GM12891 (cell line): ENCODE measurements around the gene C17orf100.

ENCODE experiments used
- DNase-seq: peaks from one replicate; pipeline ENCODE4 v3.0.0; 2011; ENCODE audit warnings: low spot score; ENCODE audit not compliant: insufficient read length
- FAIRE-seq: peaks from 2 replicates; lab custom pipeline; 2011; peaks lifted over from hg19 to GRCh38; lab: Jason Lieb, UNC
- PAX5 ChIP-seq: IDR thresholded peaks from 2 replicates; pipeline ENCODE4 v1.6.1; 2011; ENCODE audit warnings: low read length, moderate library complexity, mild to moderate bottlenecking; ENCODE audit not compliant: insufficient read depth, severe bottlenecking
- POLR2A ChIP-seq: IDR thresholded peaks from 2 replicates; pipeline ENCODE4 v1.6.1; 2011; ENCODE audit warnings: low read depth, low read length, control low read depth
- POLR2AphosphoS5 ChIP-seq: IDR thresholded peaks from 2 replicates; pipeline ENCODE4 v1.6.1; 2011; ENCODE audit warnings: low read depth, low read length, control low read depth
- POU2F2 ChIP-seq: IDR thresholded peaks from 2 replicates; pipeline ENCODE4 v1.6.1; 2011; ENCODE audit warnings: low read depth, mild to moderate bottlenecking, control low read depth, low read length, moderate library complexity
- SPI1 ChIP-seq: IDR thresholded peaks from 2 replicates; pipeline ENCODE4 v1.6.1; 2011; ENCODE audit warnings: low read depth, low read length, control low read depth
- TAF1 ChIP-seq: IDR thresholded peaks from 2 replicates; pipeline ENCODE4 v1.6.1; 2011; ENCODE audit warnings: low read depth, low read length, control low read depth

The C17orf100 gene

DNA sequence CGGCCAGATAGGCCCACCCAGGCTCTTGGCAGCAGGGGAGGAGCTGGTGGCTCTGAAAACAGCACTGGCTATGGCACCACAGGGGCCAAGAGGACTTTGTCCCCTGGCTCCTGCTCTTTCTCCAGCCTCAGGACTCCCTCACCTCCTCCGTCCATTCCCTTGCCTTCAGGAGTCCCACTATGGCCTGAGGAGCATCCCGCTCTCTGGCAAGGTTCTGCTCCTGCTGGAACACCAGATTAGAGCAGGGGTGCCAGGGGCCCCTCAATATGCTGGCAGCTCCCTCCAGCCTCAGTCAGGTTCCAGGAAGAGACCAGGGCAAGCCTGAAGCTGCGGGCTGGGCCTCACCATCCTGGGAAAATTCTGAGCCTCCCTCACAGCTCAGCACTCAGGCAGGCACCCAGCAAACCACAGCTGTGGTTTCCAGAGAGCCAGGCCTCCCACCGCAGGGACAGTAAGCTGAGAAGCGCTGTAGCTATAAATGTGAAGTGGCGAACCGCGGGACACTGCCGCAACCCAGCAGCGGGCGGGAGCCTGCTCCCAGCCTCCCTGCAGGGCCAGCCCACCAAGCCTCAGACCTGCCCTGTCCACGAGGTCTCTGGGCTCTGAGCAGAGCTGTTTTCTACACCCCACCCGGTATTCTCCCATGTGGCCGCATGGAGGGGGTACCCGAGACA, 25.7 kb downstream of the C17orf100 start:
- DNase-seq (peak; percentile 41), FAIRE-seq (peak; percentile 61)
- no peak for TF ChIP-seq POU2F2
- no peak for TF ChIP-seq PAX5
- TF ChIP-seq POLR2AphosphoS5 = no peak
- TF ChIP-seq SPI1 = no peak
- TF ChIP-seq TAF1 = no peak
- TF ChIP-seq POLR2A = no peak

DNA sequence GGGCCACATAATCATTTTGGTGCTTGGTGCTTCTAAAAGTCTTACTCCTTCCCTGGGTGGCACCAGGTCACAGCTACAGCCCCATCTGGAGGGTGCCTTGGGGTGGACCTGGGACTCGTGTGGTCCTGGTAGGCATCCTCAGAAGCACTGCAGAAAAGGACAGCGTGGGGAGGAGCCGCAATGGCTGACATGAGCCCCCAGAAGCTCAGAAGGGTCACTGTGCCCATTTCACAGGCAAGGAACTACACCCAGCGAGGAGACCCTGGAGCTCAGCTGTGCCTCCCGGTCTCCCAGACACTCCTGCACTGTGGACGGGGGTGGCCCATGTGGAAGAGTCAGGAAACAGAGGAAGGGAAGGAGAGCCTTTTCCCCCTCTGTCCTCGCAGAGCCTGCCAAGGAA, 26.4 kb downstream of the C17orf100 start:
- TF ChIP-seq SPI1 = no peak
- no peak for TF ChIP-seq TAF1
- no peak for TF ChIP-seq POU2F2
- TF ChIP-seq POLR2AphosphoS5 = no peak
- no peak for FAIRE-seq

GRCh38 chr17:6679241-6679640, 27.7 kb downstream of the C17orf100 start:
- FAIRE-seq = no peak
- TF ChIP-seq SPI1 (no peak), PAX5 (no peak), POU2F2 (no peak), TAF1 (no peak), POLR2A (no peak), POLR2AphosphoS5 (no peak)
- no peak for DNase-seq

More for the DNA sequence above, 26.4 kb downstream of the C17orf100 start:
- DNase-seq = no peak

GRCh38 chr17:6681176-6681575, 29.6 kb downstream of the C17orf100 start:
- DNase-seq (no peak), FAIRE-seq (no peak)
- TF ChIP-seq TAF1 (no peak), SPI1 (no peak), POLR2AphosphoS5 (no peak), POU2F2 (no peak), POLR2A (no peak), PAX5 (no peak)

DNA sequence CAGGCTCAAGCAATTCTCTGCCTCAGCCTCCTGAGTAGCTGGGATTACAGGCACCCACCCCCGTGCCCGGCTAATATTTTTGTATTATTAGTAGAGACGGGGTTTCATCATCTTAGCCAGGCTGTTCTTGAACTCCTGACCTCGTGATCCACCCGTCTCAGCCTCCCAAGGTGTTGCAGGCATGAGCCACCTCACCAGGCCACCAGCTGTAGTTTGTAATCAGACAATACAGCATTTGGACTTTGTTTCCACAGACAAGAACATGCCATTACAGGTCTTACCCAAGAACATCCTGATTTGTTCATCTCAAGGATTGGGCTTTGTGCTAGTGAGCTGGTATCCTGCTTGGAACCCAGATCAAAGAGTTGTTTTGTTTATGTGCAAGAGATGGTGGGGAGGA, 30.1 kb downstream of the C17orf100 start:
- TF ChIP-seq SPI1 (no peak), POU2F2 (no peak), POLR2AphosphoS5 (no peak), POLR2A (no peak), TAF1 (no peak), PAX5 (no peak)
- no peak for FAIRE-seq
- DNase-seq = no peak

DNA sequence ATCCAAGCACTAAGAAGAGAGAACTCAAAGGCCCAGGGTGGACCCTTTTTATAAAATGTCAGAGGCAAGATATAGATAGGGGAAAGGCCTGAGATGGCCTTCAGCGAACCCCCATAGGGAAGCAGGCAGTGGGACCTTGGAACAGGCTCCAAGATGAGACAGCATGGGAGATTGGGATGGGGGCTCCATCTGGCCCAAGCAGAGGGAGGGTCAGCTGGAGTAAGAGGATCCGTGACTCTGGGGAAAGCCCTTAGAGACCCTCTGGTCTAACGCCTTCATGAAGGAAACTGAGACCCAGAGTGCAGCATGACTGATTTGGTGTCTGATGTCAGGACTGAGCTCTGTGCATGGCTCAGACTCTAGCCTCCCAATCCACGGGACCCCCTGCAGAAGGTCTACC, 30.8 kb downstream of the C17orf100 start:
- DNase-seq (no peak), FAIRE-seq (no peak)
- TF ChIP-seq POLR2AphosphoS5 = no peak
- TF ChIP-seq POU2F2 = no peak
- no peak for TF ChIP-seq POLR2A
- no peak for TF ChIP-seq TAF1
- TF ChIP-seq SPI1 = no peak
- TF ChIP-seq PAX5 = no peak

DNA sequence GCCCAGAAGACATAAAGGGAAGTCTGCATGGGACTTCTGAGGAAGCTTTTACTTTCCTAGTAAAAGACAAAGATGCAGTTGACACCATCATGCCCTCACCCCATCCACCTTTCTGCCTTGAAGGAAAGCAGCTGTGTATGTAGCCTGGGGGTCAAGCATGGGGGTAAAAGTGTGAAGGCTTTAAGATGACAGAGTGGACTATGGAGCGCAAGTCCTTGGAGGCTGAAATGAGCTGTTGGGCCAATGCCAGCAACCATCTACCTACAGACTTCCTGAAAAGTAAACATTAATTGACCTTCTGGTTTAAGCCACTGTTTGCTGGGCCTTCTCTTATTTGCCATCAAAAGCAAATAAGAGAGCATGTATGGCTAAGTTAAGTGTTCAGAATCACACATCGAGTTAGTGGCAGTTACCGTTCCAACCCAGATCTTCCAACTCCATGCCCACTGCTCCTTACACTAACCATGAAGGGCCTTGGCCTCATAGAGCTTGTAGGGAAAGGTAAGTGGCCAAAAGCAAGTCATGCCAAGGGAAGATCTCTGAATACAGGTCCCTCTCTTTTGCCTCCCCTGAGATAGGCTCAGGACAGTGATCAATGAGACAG, 31.6 kb downstream of the C17orf100 start:
- no peak for FAIRE-seq
- no peak for DNase-seq
- no peak for TF ChIP-seq POLR2AphosphoS5
- TF ChIP-seq POU2F2 = no peak
- no peak for TF ChIP-seq SPI1

DNA sequence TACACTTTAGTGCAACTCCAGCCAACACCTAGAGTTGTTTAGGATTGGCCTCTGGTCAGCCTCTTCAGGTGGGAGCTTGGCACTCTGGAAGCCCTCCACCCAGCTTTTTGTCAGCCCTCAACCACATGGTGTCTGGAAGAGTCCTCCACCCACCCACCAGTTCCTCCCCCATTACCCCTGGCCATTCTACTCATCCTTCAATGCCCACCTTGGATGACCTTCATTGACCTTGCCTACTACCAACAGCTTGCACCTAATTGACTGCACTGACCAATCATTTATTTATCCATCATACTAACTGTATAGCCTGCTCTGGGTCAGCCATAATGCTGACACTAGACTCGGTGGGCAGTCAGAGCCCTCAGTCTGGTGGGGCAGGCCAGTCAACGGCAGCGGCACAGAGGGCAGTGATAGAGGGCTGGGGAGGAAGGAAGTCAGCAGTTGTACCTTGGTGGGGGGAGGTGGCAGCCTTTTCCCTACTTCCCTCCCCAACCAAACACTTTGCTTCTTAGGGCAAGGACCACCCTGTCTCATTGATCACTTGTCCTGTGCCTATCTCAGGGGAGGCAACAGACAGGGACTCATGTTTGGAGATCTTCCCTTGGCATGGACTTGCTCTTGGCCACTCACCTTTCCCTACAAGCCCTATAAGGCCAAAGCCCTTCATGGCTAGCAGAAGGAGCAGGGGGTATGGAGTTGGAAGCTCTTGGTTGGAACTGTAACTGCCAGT, 32.3 kb downstream of the C17orf100 start:
- DNase-seq (no peak), FAIRE-seq (no peak)
- TF ChIP-seq POLR2A = no peak
- no peak for TF ChIP-seq PAX5
- TF ChIP-seq POLR2AphosphoS5 = no peak
- no peak for TF ChIP-seq TAF1
- no peak for TF ChIP-seq SPI1
- TF ChIP-seq POU2F2 = no peak

DNA sequence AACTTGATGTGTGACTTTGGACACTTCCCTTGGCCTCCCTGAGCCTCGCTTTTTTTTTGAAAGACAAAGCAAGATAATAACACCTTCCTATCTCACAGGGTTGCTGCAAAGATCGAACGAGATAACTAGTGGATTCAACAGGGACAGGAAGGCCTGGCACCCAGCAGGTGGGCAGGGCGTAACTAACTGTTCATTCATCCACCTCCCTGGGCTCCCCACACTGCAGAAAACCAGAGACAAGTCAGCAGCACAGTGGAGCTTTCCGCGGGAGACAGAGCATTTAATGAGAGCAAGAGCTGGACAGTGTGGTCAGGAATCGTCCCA, 32.9 kb downstream of the C17orf100 start:
- FAIRE-seq (no peak), DNase-seq (no peak)
- no peak for TF ChIP-seq TAF1
